ENCODE measurements around the gene CCDC183. TPM values are rescaled to one million over a fixed set of nuclear protein-coding genes. Genes with fewer than 3 reads are reported as not detected.
A peak's percentile ranks its signal among the peaks of the same experiment; 100 is the strongest.

CCDC183 gene
- total RNA-seq, 1 experiment from 2014 or later: 1.1 TPM

DNA sequence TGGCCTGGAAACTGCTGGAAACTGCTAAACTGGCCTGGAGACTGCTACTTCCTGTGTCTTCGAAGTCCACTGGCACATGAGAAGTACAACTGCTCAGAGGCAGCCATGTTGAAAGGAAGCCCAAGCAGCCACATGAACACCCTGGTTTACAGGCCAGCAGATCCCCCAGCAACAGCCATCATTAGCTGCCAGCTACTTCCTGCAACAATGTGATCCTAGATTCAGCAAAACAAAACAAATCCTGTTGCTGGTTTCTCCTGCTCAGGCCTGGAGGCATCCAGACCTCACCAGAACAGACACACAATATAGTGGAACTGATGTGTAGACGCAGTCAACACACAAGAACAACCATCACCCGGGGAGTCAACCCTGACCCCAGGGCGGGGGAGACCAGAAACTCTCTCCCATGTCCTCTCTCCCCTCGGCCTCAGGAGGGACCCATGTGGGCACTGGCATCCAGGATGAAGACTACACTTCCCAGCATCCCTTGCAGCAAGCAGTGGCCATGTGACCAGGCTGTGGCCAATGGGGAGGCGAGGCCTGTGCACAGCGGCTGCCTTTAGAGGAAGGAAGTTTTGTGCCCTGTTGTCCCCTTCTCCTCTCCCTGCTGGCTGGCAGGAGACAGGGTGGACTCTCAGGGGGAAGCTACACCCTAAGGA lies 22.6 kb upstream of the CCDC183 start:
- peak; percentile 87 for DNase-seq
- H3K4me1 ChIP-seq (ENCODE audit: insufficient read depth, low read length): no peaks in the 10 kb centered on the region

More for the DNA sequence above, 22.6 kb upstream of the CCDC183 start:
- Histone ChIP-seq H4K5ac (ENCODE audit: insufficient read length, low read depth, low read length) (no peak overlapping the region), H2AFZ (ENCODE audit: low read length) (no peak overlapping the region), H3K23ac (ENCODE audit: insufficient read length, low read depth, low read length) (no peak overlapping the region), H3K4me2 (ENCODE audit: insufficient read depth, insufficient read length, low read length) (no peak overlapping the region), H3K9ac (ENCODE audit: extremely low read depth, insufficient read length, low read length) (no peak overlapping the region), H3K23me2 (ENCODE audit: insufficient read length, low read depth, low read length, poor library complexity, severe bottlenecking) (no peaks in the 10 kb centered on the region), H3K4ac (ENCODE audit: low read depth, low read length) (no peak overlapping the region), H2BK5ac (ENCODE audit: insufficient read length, low read length) (no peak overlapping the region), H4K20me1 (ENCODE audit: control insufficient read depth, insufficient read depth, insufficient read length) (no peaks in the 10 kb centered on the region), H2BK15ac (ENCODE audit: low read depth, low read length) (no peak overlapping the region), H2AK5ac (ENCODE audit: insufficient read length, low read length) (no peak overlapping the region), H2BK20ac (ENCODE audit: low read depth, low read length, poor library complexity, severe bottlenecking) (no peak overlapping the region), H3K56ac (ENCODE audit: insufficient read length, low read depth, low read length) (no peak overlapping the region), H4K91ac (ENCODE audit: insufficient read length, low read depth, low read length) (no peak overlapping the region), H4K8ac (replicated peaks; ENCODE audit: insufficient read length, low read depth, low read length) (no peak overlapping the region), H3K79me1 (ENCODE audit: insufficient read depth, low read depth, low read length, poor library complexity, severe bottlenecking) (no peaks in the 10 kb centered on the region), H3K18ac (ENCODE audit: insufficient read length, low read depth, low read length) (no peak overlapping the region), H3K14ac (ENCODE audit: insufficient read depth, low read length) (no peak overlapping the region), H3K27me3 (ENCODE audit: insufficient read depth, low read length) (no peaks in the 10 kb centered on the region; the same call in 1 of the 2 replicates), H3T11ph (ENCODE audit: low read length) (no peak overlapping the region), H2BK120ac (ENCODE audit: low read depth, low read length, poor library complexity, severe bottlenecking) (no peak overlapping the region), H3K79me2 (ENCODE audit: insufficient read depth, low read length) (no peaks in the 10 kb centered on the region), H2BK12ac (ENCODE audit: insufficient read length, low read depth, low read length) (no peak overlapping the region), H3K27ac (ENCODE audit: insufficient read length, low read depth, low read length) (no peak overlapping the region), H3K9me3 (ENCODE audit: control insufficient read depth, low read depth, low read length) (no peaks in the 10 kb centered on the region)
- peak overlapping the region in 1 of 3 experiments; percentile 76; a peak in 1 of 7 replicates for H3K27ac Mint-ChIP-seq
- H3K9me3 Mint-ChIP-seq: peaks cover 18 to 21% of the 10 kb centered on the region in 2 experiments
- H3K36me3 Mint-ChIP-seq (ENCODE audit: insufficient read depth in 1 of 3, low read depth in 3 of 3): peaks cover 7 to 12% (median 11%) of the 10 kb centered on the region in 3 experiments
- H3K27me3 Mint-ChIP-seq (ENCODE audit: low read depth): peaks cover 37% of the 10 kb centered on the region
- TF ChIP-seq, protein P1, sequence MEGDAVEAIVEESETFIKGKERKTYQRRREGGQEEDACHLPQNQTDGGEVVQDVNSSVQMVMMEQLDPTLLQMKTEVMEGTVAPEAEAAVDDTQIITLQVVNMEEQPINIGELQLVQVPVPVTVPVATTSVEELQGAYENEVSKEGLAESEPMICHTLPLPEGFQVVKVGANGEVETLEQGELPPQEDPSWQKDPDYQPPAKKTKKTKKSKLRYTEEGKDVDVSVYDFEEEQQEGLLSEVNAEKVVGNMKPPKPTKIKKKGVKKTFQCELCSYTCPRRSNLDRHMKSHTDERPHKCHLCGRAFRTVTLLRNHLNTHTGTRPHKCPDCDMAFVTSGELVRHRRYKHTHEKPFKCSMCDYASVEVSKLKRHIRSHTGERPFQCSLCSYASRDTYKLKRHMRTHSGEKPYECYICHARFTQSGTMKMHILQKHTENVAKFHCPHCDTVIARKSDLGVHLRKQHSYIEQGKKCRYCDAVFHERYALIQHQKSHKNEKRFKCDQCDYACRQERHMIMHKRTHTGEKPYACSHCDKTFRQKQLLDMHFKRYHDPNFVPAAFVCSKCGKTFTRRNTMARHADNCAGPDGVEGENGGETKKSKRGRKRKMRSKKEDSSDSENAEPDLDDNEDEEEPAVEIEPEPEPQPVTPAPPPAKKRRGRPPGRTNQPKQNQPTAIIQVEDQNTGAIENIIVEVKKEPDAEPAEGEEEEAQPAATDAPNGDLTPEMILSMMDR (conservative IDR thresholded peaks at IDR 0.05): no peak
- H3K4me3 Mint-ChIP-seq: peak overlapping the region in 1 of 2 experiments; percentile 20; a peak in 1 of 5 replicates
- WGBS (ENCODE audit: extremely low coverage, insufficient read length, low lambda C conversion rate): no CpG with 5 or more reads among the region's 7 CpGs
- H3K4me1 Mint-ChIP-seq: peaks cover 6% of the 10 kb centered on the region in 2 experiments
